H7 (cell line): ENCODE measurements around the gene CCR9. TPM values are rescaled to one million over a fixed set of nuclear protein-coding genes. Genes with fewer than 3 reads are reported as not detected.

ENCODE experiments used
- DNase-seq: peaks from one replicate; pipeline ENCODE4 v3.0.0; 2012
- H3K27me3 ChIP-seq: 2 replicates; pipeline ENCODE4 v1.6.0; 2011; ENCODE audit warnings: mild to moderate bottlenecking, low read length; ENCODE audit not compliant: control insufficient read depth, insufficient read depth
- H3K36me3 ChIP-seq: replicated peaks from 2 replicates; pipeline ENCODE4 v1.5.1; 2011; ENCODE audit warnings: low read length; ENCODE audit not compliant: control insufficient read depth, insufficient read depth
- H3K4me3 ChIP-seq: 2 replicates; pipeline ENCODE4 v1.5.1; 2011; ENCODE audit warnings: low read depth, mild to moderate bottlenecking, control low read depth, low read length, moderate library complexity; ENCODE audit not compliant: insufficient read depth
- total RNA-seq: library from RNA; depleted of rRNA; stranded (reverse); fragments of >200 nt; shearing (Covaris generic); gene quantifications from 2 replicates; pipeline ENCODE4 v1.2.3, GENCODE V29; 2014

CCR9 gene
- total RNA-seq, 1 experiment from 2014 or later, result not detected

- Histone ChIP-seq H3K4me3 (no peak within 1 kb of the TSS), H3K36me3 (peaks cover 17% of the 10 kb centered on the region), H3K27me3 (no peaks in the 10 kb centered on the region)
- DNase-seq, result no peak
Observed at GRCh38 chr3:45943207-45943846, 57.0 kb downstream of the CCR9 start, which contains the start of gene CXCR6. Gene CXCR6 (plus strand): TSS chr3:45943464. CDS start chr3:45946482, 3,018 bp downstream.

GRCh38 chr3:45944830-45945620 is 58.7 kb downstream of the CCR9 start:
- Histone ChIP-seq H3K4me3 (no peak overlapping the region), H3K36me3 (peaks cover 20% of the 10 kb centered on the region), H3K27me3 (no peaks in the 10 kb centered on the region)
- no peak for DNase-seq

GRCh38 chr3:45946307-45946706 is 60.0 kb downstream of the CCR9 start:
- no peak for DNase-seq
- Histone ChIP-seq H3K4me3 (no peak overlapping the region), H3K27me3 (no peaks in the 10 kb centered on the region), H3K36me3 (peaks cover 27% of the 10 kb centered on the region)

- H3K36me3 ChIP-seq, result peaks cover 31% of the 10 kb centered on the region
Observed at GRCh38 chr3:45946875-45947274, 60.5 kb downstream of the CCR9 start.

GRCh38 chr3:45947361-45947760 is 61.0 kb downstream of the CCR9 start:
- peaks cover 33% of the 10 kb centered on the region for H3K36me3 ChIP-seq
- no peaks in the 10 kb centered on the region for H3K27me3 ChIP-seq
- DNase-seq, result no peak
- no peak overlapping the region for H3K4me3 ChIP-seq

More at GRCh38 chr3:45946875-45947274, 60.5 kb downstream of the CCR9 start:
- no peak for DNase-seq
- Histone ChIP-seq H3K4me3 (no peak overlapping the region), H3K27me3 (no peaks in the 10 kb centered on the region)

- H3K27me3 ChIP-seq, result no peaks in the 10 kb centered on the region
- DNase-seq, result no peak
- H3K36me3 ChIP-seq, result peaks cover 40% of the 10 kb centered on the region
- no peak overlapping the region for H3K4me3 ChIP-seq
Observed at GRCh38 chr3:45948311-45948781, 62.0 kb downstream of the CCR9 start.

GRCh38 chr3:45948881-45949280 is 62.5 kb downstream of the CCR9 start:
- no peak for DNase-seq
- H3K4me3 ChIP-seq, result no peak overlapping the region
- H3K27me3 ChIP-seq, result no peaks in the 10 kb centered on the region
- peaks cover 42% of the 10 kb centered on the region for H3K36me3 ChIP-seq

- Histone ChIP-seq H3K4me3 (no peak overlapping the region), H3K36me3 (peaks cover 46% of the 10 kb centered on the region), H3K27me3 (no peaks in the 10 kb centered on the region)
- no peak for DNase-seq
Observed at GRCh38 chr3:45949432-45949831, 63.1 kb downstream of the CCR9 start.

- Histone ChIP-seq H3K4me3 (no peak overlapping the region), H3K27me3 (no peaks in the 10 kb centered on the region), H3K36me3 (peaks cover 52% of the 10 kb centered on the region)
- DNase-seq, result no peak
Observed at GRCh38 chr3:45950131-45950530, 63.8 kb downstream of the CCR9 start.

GRCh38 chr3:45950686-45951600 is 64.6 kb downstream of the CCR9 start:
- Histone ChIP-seq H3K36me3 (peaks cover 56% of the 10 kb centered on the region), H3K4me3 (no peak overlapping the region), H3K27me3 (no peaks in the 10 kb centered on the region)
- DNase-seq, result no peak

GRCh38 chr3:45951946-45952345 is 65.6 kb downstream of the CCR9 start:
- no peak overlapping the region for H3K4me3 ChIP-seq
- no peaks in the 10 kb centered on the region for H3K27me3 ChIP-seq
- DNase-seq, result no peak
- peaks cover 50% of the 10 kb centered on the region for H3K36me3 ChIP-seq

GRCh38 chr3:45952456-45952855 is 66.1 kb downstream of the CCR9 start:
- H3K4me3 ChIP-seq, result no peak overlapping the region
- DNase-seq, result no peak
- no peaks in the 10 kb centered on the region for H3K27me3 ChIP-seq
- H3K36me3 ChIP-seq, result peaks cover 45% of the 10 kb centered on the region
